GM23248 (cell line): ENCODE results near the gene PPP1CC. TPM values are rescaled to one million over a fixed set of nuclear protein-coding genes. Genes with fewer than 3 reads are reported as not detected.

Source experiments
- DNase-seq: peaks from one replicate; pipeline ENCODE4 v3.0.0-alpha.2; 2015
- H2AFZ ChIP-seq: fragments of 200-600 bp; sonication (generic); 2 replicates; pipeline ENCODE4 v1.6.1; 2016; ENCODE audit warnings: antibody characterized with exemption
- H3F3A ChIP-seq: fragments of 200-600 bp; sonication (generic); 2 replicates; pipeline ENCODE4 v1.6.1; 2016; ENCODE audit warnings: mild to moderate bottlenecking, antibody characterized with exemption, mixed run types; ENCODE audit not compliant: insufficient read depth
- H3K27ac ChIP-seq: fragments of 200-600 bp; sonication (generic); 2 replicates; pipeline ENCODE4 v1.5.1; 2016; ENCODE audit warnings: mild to moderate bottlenecking
- H3K27me3 ChIP-seq: fragments of 200-600 bp; sonication (generic); replicated peaks from 2 replicates; pipeline ENCODE4 v1.6.1; 2016; ENCODE audit warnings: mild to moderate bottlenecking; ENCODE audit not compliant: insufficient read depth
- H3K36me3 ChIP-seq: fragments of 200-600 bp; sonication (generic); 2 replicates; pipeline ENCODE4 v1.6.1; 2016; ENCODE audit warnings: low read depth, mild to moderate bottlenecking
- H3K4me1 ChIP-seq: fragments of 200-600 bp; sonication (generic); 2 replicates; pipeline ENCODE4 v1.6.1; 2016; ENCODE audit warnings: mild to moderate bottlenecking; ENCODE audit not compliant: insufficient read depth
- H3K4me2 ChIP-seq: fragments of 200-600 bp; sonication (generic); one replicate; pipeline ENCODE4 v1.6.1; 2016; ENCODE audit warnings: mild to moderate bottlenecking; ENCODE audit not compliant: unreplicated experiment
- H3K4me3 ChIP-seq: fragments of 200-600 bp; sonication (generic); 2 replicates; pipeline ENCODE4 v1.5.1; 2016; ENCODE audit warnings: mild to moderate bottlenecking
- H3K79me2 ChIP-seq: fragments of 200-600 bp; sonication (generic); 2 replicates; pipeline ENCODE4 v1.6.1; 2016; ENCODE audit warnings: mild to moderate bottlenecking; ENCODE audit not compliant: insufficient read depth
- H3K9ac ChIP-seq: fragments of 200-600 bp; sonication (generic); 2 replicates; pipeline ENCODE4 v1.6.1; 2016; ENCODE audit warnings: mild to moderate bottlenecking
- H3K9me2 ChIP-seq: fragments of 200-600 bp; sonication (generic); 2 replicates; pipeline ENCODE4 v1.6.1; 2016; ENCODE audit warnings: mixed run types, mild to moderate bottlenecking, moderate library complexity; ENCODE audit not compliant: insufficient read depth
- H3K9me3 ChIP-seq: fragments of 200-600 bp; sonication (generic); one replicate; pipeline ENCODE4 v1.6.1; 2017; ENCODE audit warnings: low read depth
- H4K20me1 ChIP-seq: fragments of 200-600 bp; sonication (generic); 2 replicates; pipeline ENCODE4 v1.6.0; 2016; ENCODE audit not compliant: insufficient read depth
- EZH2 ChIP-seq: fragments of 200-600 bp; sonication (generic); IDR thresholded peaks from 2 replicates; pipeline ENCODE4 v1.6.1; 2018; ENCODE audit warnings: antibody characterized with exemption, mild to moderate bottlenecking; ENCODE audit not compliant: insufficient read depth, poor library complexity, severe bottlenecking
- EZH2phosphoT487 ChIP-seq: fragments of 200-600 bp; sonication (generic); IDR thresholded peaks from 2 replicates; pipeline ENCODE4 v1.6.1; 2018; ENCODE audit warnings: antibody characterized with exemption, moderate library complexity, mild to moderate bottlenecking, low read depth; ENCODE audit not compliant: insufficient read depth
- WGBS, 2 experiments: methylation state at CpG; one replicate each; pipeline ENCODE4 v1.1.6; 2015 to 2017; ENCODE audit warnings: low lambda C conversion rate in 2 of 2, low coverage in 1 of 2; ENCODE audit errors: missing lambda C conversion rate in 2 of 2; 5-methylcytosine and 5-hydroxymethylcytosine counted together
- in situ Hi-C: fragments of 300-500 bp; cut with MboI; formaldehyde crosslinking; loops from 2 replicates; pipeline ENCODE4 v1.15.0; 2020
- polyA plus RNA-seq: library from polyadenylated mRNA; unstranded; fragments of >200 nt; fragmentation: Nextera tagmentation; extraction: Ambion mirVana; gene quantifications from 2 replicates; pipeline ENCODE4 v1.2.1, GENCODE V29; 2016
- total RNA-seq: library from RNA; depleted of rRNA; stranded (reverse); fragments of >200 nt; shearing (Covaris generic); gene quantifications from 2 replicates; pipeline ENCODE4 v1.2.3, GENCODE V29; 2014

PPP1CC gene
- total and polyA plus RNA-seq, 2 experiments from 2014 or later, result 37.4 to 110 TPM

- peak; percentile 48 for DNase-seq
- H3K4me2 ChIP-seq, result no peak overlapping the region
- no peaks in the 10 kb centered on the region for H3K27me3 ChIP-seq
- no peak overlapping the region for H2AFZ ChIP-seq
- H3K9ac ChIP-seq, result no peak overlapping the region
- peaks cover 14% of the 10 kb centered on the region for H3F3A ChIP-seq
- peaks cover 19% of the 10 kb centered on the region; the same call in 1 of the 2 replicates for H4K20me1 ChIP-seq
- 79 to 81% methylated on average over 5 of the region's 5 CpGs for WGBS, 2 experiments
- H3K9me3 ChIP-seq, result no peaks in the 10 kb centered on the region
- H3K4me3 ChIP-seq, result no peak overlapping the region
- in situ Hi-C loops, result no loop called here
- peaks cover 37% of the 10 kb centered on the region for H3K4me1 ChIP-seq
- no peak overlapping the region for H3K27ac ChIP-seq
- H3K36me3 ChIP-seq, result no peaks in the 10 kb centered on the region
- H3K79me2 ChIP-seq, result peaks cover 29% of the 10 kb centered on the region
- H3K9me2 ChIP-seq, result no peaks in the 10 kb centered on the region
- TF ChIP-seq EZH2, result no peak
- TF ChIP-seq EZH2phosphoT487, result no peak
These were observed 2.0 kb upstream of the PPP1CC start for GRCh38 chr12:110744601-110745264.

- H3K36me3 ChIP-seq, result no peaks in the 10 kb centered on the region
- H3K9me2 ChIP-seq, result no peaks in the 10 kb centered on the region
- no peak overlapping the region for H3K9ac ChIP-seq
- peak; percentile 79 for DNase-seq
- WGBS, 2 experiments, result 3 to 7% methylated on average over 4 of the region's 4 CpGs
- TF ChIP-seq EZH2 (no peak), EZH2phosphoT487 (no peak)
- in situ Hi-C loops, result no loop called here
- peaks cover 14% of the 10 kb centered on the region for H3F3A ChIP-seq
- H3K79me2 ChIP-seq, result peaks cover 35% of the 10 kb centered on the region
- H3K9me3 ChIP-seq, result no peaks in the 10 kb centered on the region
- peak overlapping the region; percentile 95 for H3K4me2 ChIP-seq
- H3K4me1 ChIP-seq, result peaks cover 42% of the 10 kb centered on the region
- H3K27ac ChIP-seq, result no peak overlapping the region
- H3K27me3 ChIP-seq, result no peaks in the 10 kb centered on the region
- peak overlapping the region; percentile 93 for H3K4me3 ChIP-seq
- H4K20me1 ChIP-seq, result peaks cover 20% of the 10 kb centered on the region; the same call in 1 of the 2 replicates
- peak overlapping the region; percentile 99 for H2AFZ ChIP-seq
These were observed 1.5 kb upstream of the PPP1CC start for GRCh38 chr12:110744151-110744571.

DNA sequence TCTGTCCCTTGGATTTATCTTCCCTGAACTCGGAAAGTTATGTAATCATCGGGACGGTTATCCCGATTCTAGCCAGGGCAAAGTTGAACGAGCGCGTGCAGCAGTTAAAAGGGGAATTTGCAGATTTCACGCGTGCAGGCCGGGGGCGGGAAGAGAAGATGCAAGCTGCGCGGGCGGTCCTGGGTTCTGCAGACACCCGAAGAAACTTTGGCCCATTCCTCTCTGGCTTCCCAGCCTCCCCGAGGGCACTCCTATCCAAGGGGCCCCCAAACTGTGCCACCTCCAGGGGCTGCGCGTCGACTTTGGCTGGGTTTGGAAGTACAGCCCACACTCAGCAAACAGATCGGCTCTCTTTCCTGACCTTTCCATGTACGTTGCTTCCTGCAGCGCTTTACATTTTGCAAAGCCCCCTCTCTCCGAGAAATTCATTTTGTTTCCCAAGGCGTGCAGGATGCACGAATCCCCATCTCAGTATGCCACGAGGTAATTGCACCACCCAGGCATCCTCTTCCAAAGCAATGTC is 941 bp upstream of the PPP1CC start:
- peak overlapping the region; percentile 99 for H2AFZ ChIP-seq
- peaks cover 20% of the 10 kb centered on the region for H4K20me1 ChIP-seq
- 4% methylated on average over 26 of the region's 26 CpGs for WGBS, 2 experiments
- peaks cover 40% of the 10 kb centered on the region for H3K79me2 ChIP-seq
- H3K27ac ChIP-seq, result no peak overlapping the region
- H3K9ac ChIP-seq, result peak overlapping the region; percentile 40
- H3K4me2 ChIP-seq, result peak overlapping the region; percentile 95
- in situ Hi-C loops, result no loop called here
- no peak for TF ChIP-seq EZH2
- no peak for TF ChIP-seq EZH2phosphoT487
- H3F3A ChIP-seq, result peaks cover 14% of the 10 kb centered on the region
- H3K9me2 ChIP-seq, result no peaks in the 10 kb centered on the region
- peaks cover 42% of the 10 kb centered on the region for H3K4me1 ChIP-seq
- H3K9me3 ChIP-seq, result no peaks in the 10 kb centered on the region
- no peaks in the 10 kb centered on the region for H3K27me3 ChIP-seq
- DNase-seq, result peak; percentile 66
- H3K4me3 ChIP-seq, result peak overlapping the region; percentile 93
- H3K36me3 ChIP-seq, result no peaks in the 10 kb centered on the region

DNA sequence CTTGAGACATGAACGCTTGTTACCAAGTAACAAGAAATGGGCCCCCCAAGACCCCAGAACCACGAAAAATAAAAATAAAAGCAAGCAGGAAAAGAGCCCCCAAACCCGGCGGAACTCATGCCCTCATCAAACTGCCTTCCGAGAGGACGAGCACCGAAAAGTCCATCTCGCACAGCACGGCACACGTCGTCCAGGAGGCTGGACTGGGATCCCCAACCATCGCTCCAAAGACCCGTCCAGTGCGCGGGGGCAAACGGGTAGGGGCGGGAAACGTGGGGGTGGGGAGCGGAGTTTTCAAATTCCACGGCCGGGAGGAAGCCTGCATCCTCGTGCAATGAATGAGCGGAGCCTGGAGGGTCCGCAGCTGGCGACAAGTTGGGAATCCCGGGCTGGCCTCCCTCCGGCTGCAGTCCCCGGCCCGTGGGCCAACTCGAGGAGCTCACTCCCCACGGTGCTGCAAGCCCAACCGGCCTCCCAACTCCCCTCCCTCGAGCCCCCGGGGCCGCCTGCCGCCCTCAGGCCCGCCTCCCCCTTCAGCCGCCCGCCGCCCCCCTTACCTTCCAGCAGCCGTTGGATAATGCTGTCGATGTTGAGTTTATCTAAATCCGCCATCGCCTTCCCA is 484 bp downstream of the PPP1CC start:
- Histone ChIP-seq H3K36me3 (no peaks in the 10 kb centered on the region), H3K9ac (peak overlapping the region; percentile 91), H3K27ac (peak overlapping the region; percentile 40), H3K4me3 (peak overlapping the region; percentile 93), H3K9me2 (no peaks in the 10 kb centered on the region), H3K79me2 (peaks cover 55% of the 10 kb centered on the region), H2AFZ (peak overlapping the region; percentile 67), H3K4me2 (peak overlapping the region; percentile 99), H3K9me3 (no peaks in the 10 kb centered on the region), H4K20me1 (peaks cover 20% of the 10 kb centered on the region), H3K4me1 (peaks cover 49% of the 10 kb centered on the region), H3K27me3 (no peaks in the 10 kb centered on the region), H3F3A (peaks cover 25% of the 10 kb centered on the region)
- TF ChIP-seq EZH2phosphoT487 (no peak), EZH2 (no peak)
- in situ Hi-C loops, result no loop called here
- peak; percentile 56 for DNase-seq
- WGBS, 2 experiments, result 0 to 1% methylated on average over 14 to 44 of the region's 44 CpGs
